ENCODE measurements around the gene UBAC2. TPM values are rescaled to one million over a fixed set of nuclear protein-coding genes. Genes with fewer than 3 reads are reported as not detected.

Gene UBAC2
- total and polyA plus RNA-seq, 2 of the 8 experiments (the other 6 are each of a cell fraction or from before 2014, with no cell fraction given): 75.9 to 76.9 TPM

GRCh38 chr13:99228737-99229691 is 28.4 kb downstream of the UBAC2 start (continued):
- TF ChIP-seq CHD7 (IDR thresholded peaks at IDR 0.05; ENCODE audit: insufficient replicate concordance, low read length): no peak
- TF ChIP-seq EGR1 (IDR thresholded peaks at IDR 0.05; ENCODE audit: borderline replicate concordance, low read depth, low read length): no peak
- no peak for TF ChIP-seq HDAC2 (IDR thresholded peaks at IDR 0.05; ENCODE audit: borderline replicate concordance in 1 of 2, low read depth in 2 of 2, low read length in 2 of 2)
- TF ChIP-seq CHD1 (IDR thresholded peaks at IDR 0.05; ENCODE audit: low read depth, low read length): no peak
- no peak for TF ChIP-seq FOSL1 (IDR thresholded peaks at IDR 0.05; ENCODE audit: insufficient read depth, low read depth, low read length)
- no peak for TF ChIP-seq SIN3A (conservative IDR thresholded peaks at IDR 0.05 in 1 of 2, IDR thresholded peaks at IDR 0.05 in 1 of 2; ENCODE audit: low read depth in 1 of 2, low read length in 2 of 2)
- no peak for TF ChIP-seq MAFK (IDR thresholded peaks at IDR 0.05; ENCODE audit: low read depth, low read length)
- no peak for TF ChIP-seq RXRA (IDR thresholded peaks at IDR 0.05; ENCODE audit: insufficient read depth, low read depth, low read length)
- TF ChIP-seq RFX5 (IDR thresholded peaks at IDR 0.05; ENCODE audit: borderline replicate concordance, low read depth, low read length): no peak
